H54 (cell line): ENCODE measurements around the gene CD247.

Experiments
- DNase-seq: peaks from one replicate; pipeline ENCODE4 v3.0.0; 2011; ENCODE audit warnings: low spot score, mixed read lengths; ENCODE audit not compliant: insufficient read length
- FAIRE-seq: peaks from 3 replicates; lab custom pipeline; 2011; peaks lifted over from hg19 to GRCh38; lab: Jason Lieb, UNC
- POLR2A ChIP-seq: IDR thresholded peaks from 2 replicates; pipeline ENCODE4 v1.6.1; 2011; ENCODE audit warnings: low read depth, mild to moderate bottlenecking, low read length

CD247 gene

GRCh38 chr1:167446966-167447365 lies 71.4 kb downstream of the CD247 start:
- TF ChIP-seq POLR2A: no peak
- DNase-seq: no peak

GRCh38 chr1:167443757-167444156 lies 74.6 kb downstream of the CD247 start:
- FAIRE-seq: no peak
- TF ChIP-seq POLR2A: no peak
- no peak for DNase-seq

More at GRCh38 chr1:167446966-167447365, 71.4 kb downstream of the CD247 start:
- no peak for FAIRE-seq

- FAIRE-seq: no peak
- TF ChIP-seq POLR2A: no peak
- DNase-seq: no peak
Observed at GRCh38 chr1:167442854-167443565, 75.3 kb downstream of the CD247 start.

- DNase-seq (peak; percentile 83), FAIRE-seq (no peak)
- no peak for TF ChIP-seq POLR2A
Observed at GRCh38 chr1:167442142-167442848, 76.0 kb downstream of the CD247 start.

- FAIRE-seq (no peak), DNase-seq (no peak)
- TF ChIP-seq POLR2A: no peak
Observed at GRCh38 chr1:167441222-167441621, 77.1 kb downstream of the CD247 start.

GRCh38 chr1:167440776-167441175 lies 77.6 kb downstream of the CD247 start:
- no peak for TF ChIP-seq POLR2A
- DNase-seq: no peak
- FAIRE-seq: no peak

GRCh38 chr1:167440345-167440744 lies 78.0 kb downstream of the CD247 start:
- no peak for FAIRE-seq
- no peak for DNase-seq
- no peak for TF ChIP-seq POLR2A

- FAIRE-seq: no peak
- no peak for DNase-seq
- TF ChIP-seq POLR2A: no peak
Observed at GRCh38 chr1:167439301-167439988, 78.9 kb downstream of the CD247 start.

- FAIRE-seq: no peak
- TF ChIP-seq POLR2A: no peak
- DNase-seq: no peak
Observed at GRCh38 chr1:167438171-167439138, 79.9 kb downstream of the CD247 start.

- DNase-seq: no peak
- no peak for TF ChIP-seq POLR2A
- FAIRE-seq: no peak
Observed at GRCh38 chr1:167435484-167435883, 82.8 kb downstream of the CD247 start.

GRCh38 chr1:167434306-167434705 lies 84.0 kb downstream of the CD247 start:
- DNase-seq (no peak), FAIRE-seq (no peak)
- TF ChIP-seq POLR2A: no peak

- no peak for FAIRE-seq
Observed at GRCh38 chr1:167433884-167434283, 84.4 kb downstream of the CD247 start.

GRCh38 chr1:167432780-167433179 lies 85.5 kb downstream of the CD247 start:
- FAIRE-seq: no peak
- TF ChIP-seq POLR2A: no peak
- DNase-seq: no peak

More at GRCh38 chr1:167433884-167434283, 84.4 kb downstream of the CD247 start:
- TF ChIP-seq POLR2A: no peak
- no peak for DNase-seq
